PFSK-1 (cell line): ENCODE data around the gene MAB21L3.

Source experiments
- FOXP2 ChIP-seq: optimal IDR thresholded peaks from 2 replicates; pipeline ENCODE3; 2011; ENCODE audit warnings: borderline replicate concordance, control low read depth, inconsistent platforms; ENCODE audit not compliant: insufficient read depth; ENCODE audit errors: extremely low read length, extremely low read depth
- POLR2AphosphoS5 ChIP-seq: IDR thresholded peaks from 2 replicates; pipeline ENCODE4 v1.6.1; 2012; ENCODE audit warnings: low read depth, mild to moderate bottlenecking, control low read depth, low read length, moderate library complexity
- REST ChIP-seq, 2 experiments: IDR thresholded peaks; 2 replicates each; pipeline versions ENCODE4 v1.6.1 to v1.8.0; 2011 to 2012; ENCODE audit warnings: low read depth in 2 of 2, low read length in 2 of 2, control low read depth in 1 of 2, inconsistent platforms in 1 of 2, mild to moderate bottlenecking in 1 of 2, moderate library complexity in 1 of 2; ENCODE audit not compliant: insufficient read depth in 1 of 2
- SIN3A ChIP-seq: IDR thresholded peaks from 2 replicates; pipeline ENCODE4 v1.6.1; 2012; ENCODE audit warnings: mild to moderate bottlenecking, low read length, moderate library complexity, borderline replicate concordance; ENCODE audit not compliant: insufficient read depth
- TAF1 ChIP-seq: IDR thresholded peaks from 2 replicates; pipeline ENCODE4 v1.6.1; 2012; ENCODE audit warnings: low read length, control low read depth, borderline replicate concordance; ENCODE audit not compliant: insufficient read depth

Gene MAB21L3

GRCh38 chr1:116150368-116150767, 39.2 kb downstream of the MAB21L3 start:
- TF ChIP-seq POLR2AphosphoS5 (no peak), TAF1 (no peak), FOXP2 (no peak), SIN3A (no peak), REST (IDR thresholded peaks at IDR 0.05; ENCODE audit: insufficient read depth in 1 of 2, low read depth in 2 of 2, low read length in 2 of 2) (no peak)

GRCh38 chr1:116151739-116152576, 40.8 kb downstream of the MAB21L3 start:
- TF ChIP-seq SIN3A: no peak
- no peak for TF ChIP-seq REST (IDR thresholded peaks at IDR 0.05; ENCODE audit: insufficient read depth in 1 of 2, low read depth in 2 of 2, low read length in 2 of 2)
- no peak for TF ChIP-seq TAF1
- TF ChIP-seq POLR2AphosphoS5: no peak
- no peak for TF ChIP-seq FOXP2

GRCh38 chr1:116152577-116152943, 41.4 kb downstream of the MAB21L3 start:
- TF ChIP-seq FOXP2 (no peak), POLR2AphosphoS5 (no peak), REST (IDR thresholded peaks at IDR 0.05; ENCODE audit: insufficient read depth in 1 of 2, low read depth in 2 of 2, low read length in 2 of 2) (no peak), TAF1 (no peak), SIN3A (no peak)

GRCh38 chr1:116152950-116153691, 41.9 kb downstream of the MAB21L3 start:
- TF ChIP-seq TAF1: no peak
- TF ChIP-seq REST (IDR thresholded peaks at IDR 0.05; ENCODE audit: insufficient read depth in 1 of 2, low read depth in 2 of 2, low read length in 2 of 2): no peak
- no peak for TF ChIP-seq SIN3A
- TF ChIP-seq POLR2AphosphoS5: no peak

GRCh38 chr1:116153692-116154031, 42.5 kb downstream of the MAB21L3 start:
- no peak for TF ChIP-seq REST (IDR thresholded peaks at IDR 0.05; ENCODE audit: insufficient read depth in 1 of 2, low read depth in 2 of 2, low read length in 2 of 2)
- no peak for TF ChIP-seq FOXP2
- TF ChIP-seq TAF1: no peak
- no peak for TF ChIP-seq SIN3A
- no peak for TF ChIP-seq POLR2AphosphoS5
